ENCODE results near the gene PBX4. TPM values are rescaled to one million over a fixed set of nuclear protein-coding genes. Genes with fewer than 3 reads are reported as not detected.

Gene PBX4
- total RNA-seq, 2 donors from 2014 or later, result 28.3 to 56.8 TPM

GRCh38 chr19:19540064-19540714 is 78.3 kb downstream of the PBX4 start:
- Mint-ChIP-seq H3K27ac (no peak overlapping the region), H3K4me1 (ENCODE audit: low read depth) (peaks cover 25% of the 10 kb centered on the region), H3K27me3 (ENCODE audit: low read depth) (peaks cover 20% of the 10 kb centered on the region), H3K36me3 (ENCODE audit: insufficient read depth in 2 of 2) (peaks cover 0 to 1% of the 10 kb centered on the region in 2 donors), H3K4me3 (peak overlapping the region; percentile 70 to 85), H3K9me3 (no peaks in the 10 kb centered on the region)
- DNase-seq (peak; percentile 77 to 80), ATAC-seq (replicated peaks in 1 of 2) (peak; percentile 47 to 49)

- Mint-ChIP-seq H3K9me3 (no peaks in the 10 kb centered on the region), H3K4me3 (peak overlapping the region in 1 of 2 donors; percentile 49), H3K27me3 (ENCODE audit: low read depth) (peaks cover 20% of the 10 kb centered on the region), H3K4me1 (ENCODE audit: low read depth) (peaks cover 25% of the 10 kb centered on the region), H3K36me3 (ENCODE audit: insufficient read depth in 2 of 2) (peaks cover 0 to 1% of the 10 kb centered on the region in 2 donors), H3K27ac (no peak overlapping the region)
- DNase-seq, result no peak
- no peak for ATAC-seq (replicated peaks in 1 of 2)
These were observed 78.8 kb downstream of the PBX4 start for GRCh38 chr19:19539698-19540063.

DNA sequence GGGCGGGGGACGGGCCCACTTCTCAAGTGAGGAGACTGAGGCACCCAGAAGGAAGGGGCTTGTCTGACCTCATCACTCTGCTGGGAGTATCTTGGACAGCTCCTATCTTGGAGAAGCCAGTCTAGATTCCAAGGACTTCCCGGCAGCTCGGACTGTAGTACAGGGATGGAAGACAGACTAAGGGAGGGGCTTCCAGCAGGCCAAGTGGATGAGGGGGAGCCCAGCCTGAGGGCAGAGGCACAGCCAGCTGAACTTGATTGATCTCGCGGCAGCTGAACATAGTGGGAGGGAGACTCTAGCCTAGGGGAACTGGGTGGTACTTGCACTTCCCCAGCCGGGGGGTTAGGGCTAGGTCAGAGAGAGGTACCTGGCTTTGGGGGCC is 79.7 kb downstream of the PBX4 start:
- ATAC-seq (replicated peaks in 1 of 2) (no peak), DNase-seq (no peak)
- Mint-ChIP-seq H3K27me3 (ENCODE audit: low read depth) (peaks cover 20% of the 10 kb centered on the region), H3K4me1 (ENCODE audit: low read depth) (peaks cover 25% of the 10 kb centered on the region), H3K27ac (no peak overlapping the region), H3K4me3 (peak overlapping the region; percentile 65 to 67), H3K9me3 (no peaks in the 10 kb centered on the region), H3K36me3 (ENCODE audit: insufficient read depth in 2 of 2) (peaks cover 0 to 1% of the 10 kb centered on the region in 2 donors)

DNA sequence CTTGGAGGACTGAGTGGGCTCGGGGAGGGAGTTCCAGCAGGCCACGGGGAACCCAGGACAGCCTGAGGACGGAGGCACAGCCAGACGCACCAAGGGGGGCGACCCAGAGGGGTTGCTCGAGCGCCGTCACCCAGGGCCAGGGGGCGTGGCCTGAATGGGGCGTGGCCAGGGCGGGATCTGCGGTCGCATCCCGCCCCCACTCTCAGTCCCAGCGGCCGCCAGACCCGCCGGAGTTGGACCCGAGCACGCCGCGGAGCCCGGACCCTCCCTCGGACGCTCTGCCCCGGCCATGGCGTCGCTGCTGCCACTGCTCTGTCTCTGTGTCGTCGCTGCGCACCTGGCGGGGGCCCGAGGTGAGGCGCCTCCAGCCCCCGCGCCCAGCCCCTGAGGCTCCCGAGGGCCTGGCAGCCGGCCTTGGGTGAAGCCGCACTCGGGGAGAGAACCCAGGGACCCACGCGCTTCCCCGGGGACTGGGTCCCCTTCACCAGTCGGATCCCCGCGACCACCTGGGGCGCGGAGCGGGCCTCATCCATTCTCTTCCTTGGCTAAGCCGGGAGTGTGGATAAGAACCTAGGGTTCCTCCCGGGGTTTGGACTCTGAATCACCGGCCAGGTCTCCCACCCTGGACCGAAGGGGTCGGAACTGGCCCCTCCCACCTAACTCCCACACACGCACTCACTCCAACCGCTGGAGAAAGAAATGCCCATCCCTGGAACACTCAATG is 80.3 kb downstream of the PBX4 start, which contains the start of gene CILP2:
Gene CILP2, plus strand, starts transcription at position 205 of the 724 bp plus-strand sequence. Its CDS starts 85 bp downstream, at position 290.
- Mint-ChIP-seq H3K36me3 (ENCODE audit: insufficient read depth in 2 of 2) (peaks cover 0 to 1% of the 10 kb centered on the region in 2 donors), H3K27ac (no peak within 1 kb of the TSS), H3K4me1 (ENCODE audit: low read depth) (peaks cover 25% of the 10 kb centered on the region), H3K4me3 (peak within 1 kb of the TSS; percentile 67 to 78), H3K27me3 (ENCODE audit: low read depth) (peaks cover 20% of the 10 kb centered on the region), H3K9me3 (no peaks in the 10 kb centered on the region)
- ATAC-seq (replicated peaks in 1 of 2) (peak; percentile 5 to 10), DNase-seq (peak; percentile 41 to 55)

DNA sequence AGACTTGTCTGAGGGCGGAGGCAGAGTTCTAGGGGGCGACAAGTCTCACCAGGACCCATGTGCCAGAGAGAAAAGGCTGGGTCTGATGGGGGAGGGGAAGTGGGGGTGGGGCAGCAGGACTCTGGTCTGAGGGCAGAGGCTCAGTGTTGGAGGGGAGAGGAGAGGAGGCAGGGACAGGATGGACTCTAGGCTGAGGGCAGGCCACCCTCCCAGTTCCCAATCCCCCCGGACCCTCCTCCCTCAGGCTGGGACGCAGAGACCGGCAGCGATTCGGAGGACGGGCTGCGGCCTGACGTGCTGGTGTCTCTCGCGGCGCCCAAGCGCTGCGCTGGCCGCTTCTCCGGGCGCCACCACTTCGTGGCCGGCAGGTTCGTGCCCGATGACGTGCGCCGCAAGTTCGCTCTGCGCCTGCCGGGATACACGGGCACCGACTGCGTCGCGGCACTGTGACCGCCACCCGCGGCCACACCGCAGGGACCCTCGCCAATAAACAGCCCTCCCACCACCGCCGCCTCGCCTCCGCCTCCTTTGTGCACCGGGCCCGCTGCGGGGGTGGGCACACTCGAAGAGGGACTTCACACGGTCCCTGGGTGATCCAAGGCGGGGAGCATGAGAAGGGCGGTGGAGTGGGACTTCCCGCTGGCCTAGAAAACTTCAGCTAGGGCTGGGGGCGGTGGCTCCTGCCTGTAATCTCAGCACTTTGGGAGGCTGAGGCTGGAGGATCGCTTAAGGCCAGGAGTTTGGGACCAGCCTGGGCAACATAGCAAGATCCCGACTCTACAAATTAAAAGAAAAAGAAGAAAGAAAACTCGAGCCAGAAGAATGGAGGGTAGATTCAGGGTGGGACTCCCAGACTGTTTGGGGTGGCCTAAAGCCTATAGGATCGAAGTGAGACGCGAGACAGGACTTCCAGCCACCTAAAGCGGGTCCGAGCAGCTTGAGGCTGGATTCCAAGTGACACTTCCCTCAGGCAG is 81.1 kb downstream of the PBX4 start:
- H3K4me1 Mint-ChIP-seq (ENCODE audit: low read depth), result peaks cover 26% of the 10 kb centered on the region
- peaks cover 20% of the 10 kb centered on the region for H3K27me3 Mint-ChIP-seq (ENCODE audit: low read depth)
- H3K9me3 Mint-ChIP-seq, result no peaks in the 10 kb centered on the region
- no peak overlapping the region for H3K27ac Mint-ChIP-seq
- DNase-seq (no peak), ATAC-seq (replicated peaks in 1 of 2) (no peak)
- peaks cover 0 to 1% of the 10 kb centered on the region in 2 donors for H3K36me3 Mint-ChIP-seq (ENCODE audit: insufficient read depth in 2 of 2)
- H3K4me3 Mint-ChIP-seq, result peak overlapping the region; percentile 64 to 78

DNA sequence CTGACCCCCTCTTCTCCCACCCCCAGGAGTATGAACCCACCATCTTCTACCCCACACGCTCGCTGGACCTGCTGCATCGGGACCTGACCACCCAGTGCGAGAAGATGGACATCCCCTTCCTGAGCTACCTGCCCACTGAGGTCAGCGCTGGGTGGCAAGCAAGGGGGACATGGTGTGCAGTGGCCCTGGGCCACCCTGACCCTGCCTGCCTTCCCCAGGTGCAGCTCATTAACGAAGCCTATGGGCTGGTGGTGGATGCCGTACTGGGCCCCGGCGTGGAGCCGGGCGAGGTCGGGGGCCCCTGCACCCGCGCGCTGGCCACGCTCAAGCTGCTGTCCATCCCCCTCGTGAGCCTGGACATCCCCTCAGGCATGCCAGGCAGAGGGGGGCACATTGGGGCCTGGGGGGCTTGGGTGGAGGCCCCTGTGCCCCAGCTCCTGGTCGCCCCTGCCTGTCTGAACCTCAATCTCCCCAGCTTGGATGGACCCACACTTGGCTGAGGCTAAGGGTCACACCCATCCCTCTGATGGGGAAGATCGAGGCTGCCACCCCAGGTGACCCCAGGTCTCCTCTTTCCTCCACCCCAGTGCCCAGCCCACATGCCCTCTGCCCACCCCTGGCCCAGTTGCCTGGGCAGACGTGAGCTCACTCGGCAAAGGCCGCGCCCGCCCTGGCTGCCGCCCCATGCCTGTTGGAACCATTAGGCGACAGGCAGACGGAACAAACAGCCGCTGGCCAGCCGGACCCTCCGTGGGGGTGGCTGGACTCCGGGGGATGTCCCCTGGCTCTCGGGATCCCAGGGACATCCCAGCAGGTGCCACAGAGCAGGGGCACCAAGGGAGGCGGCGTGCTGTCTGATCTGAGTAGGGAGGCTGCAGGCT is 82.9 kb downstream of the PBX4 start:
- H3K27me3 Mint-ChIP-seq (ENCODE audit: low read depth), result peaks cover 20% of the 10 kb centered on the region
- H3K4me1 Mint-ChIP-seq (ENCODE audit: low read depth), result peaks cover 23% of the 10 kb centered on the region
- H3K27ac Mint-ChIP-seq, result no peak overlapping the region
- no peak overlapping the region for H3K4me3 Mint-ChIP-seq
- DNase-seq (no peak), ATAC-seq (replicated peaks in 1 of 2) (no peak)
- no peaks in the 10 kb centered on the region for H3K9me3 Mint-ChIP-seq
- peaks cover 0 to 5% of the 10 kb centered on the region in 2 donors for H3K36me3 Mint-ChIP-seq (ENCODE audit: insufficient read depth in 2 of 2)

- H3K9me3 Mint-ChIP-seq, result no peaks in the 10 kb centered on the region
- H3K4me1 Mint-ChIP-seq (ENCODE audit: low read depth), result peaks cover 22% of the 10 kb centered on the region
- peaks cover 20% of the 10 kb centered on the region for H3K27me3 Mint-ChIP-seq (ENCODE audit: low read depth)
- H3K4me3 Mint-ChIP-seq, result no peak overlapping the region
- no peak overlapping the region for H3K27ac Mint-ChIP-seq
- H3K36me3 Mint-ChIP-seq (ENCODE audit: insufficient read depth in 2 of 2), result peaks cover 0 to 5% of the 10 kb centered on the region in 2 donors
- ATAC-seq (replicated peaks in 1 of 2), result no peak
- no peak for DNase-seq
These were observed 83.8 kb downstream of the PBX4 start for GRCh38 chr19:19534556-19535265.

DNA sequence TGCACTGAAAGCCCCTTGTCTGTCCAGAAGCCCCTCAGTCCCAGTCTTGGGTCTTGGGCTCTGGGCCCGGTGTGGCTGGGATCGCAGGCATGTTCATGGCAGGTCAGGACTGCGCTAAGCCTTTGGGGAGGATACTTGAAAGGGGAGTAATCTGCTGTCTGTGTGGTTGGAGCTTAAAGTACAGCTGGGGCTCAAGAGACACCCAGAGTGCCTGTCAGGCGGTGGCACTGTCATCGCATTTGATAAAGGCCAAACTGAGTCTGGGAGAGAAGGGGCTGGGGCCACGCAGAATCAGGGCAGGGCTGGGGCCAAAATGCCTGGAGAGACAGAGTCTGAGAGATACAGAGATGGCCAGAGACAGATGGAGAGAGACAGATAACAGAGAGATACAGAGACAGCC is 84.6 kb downstream of the PBX4 start:
- Mint-ChIP-seq H3K27me3 (ENCODE audit: low read depth) (peaks cover 11% of the 10 kb centered on the region), H3K4me1 (ENCODE audit: low read depth) (peaks cover 16% of the 10 kb centered on the region), H3K9me3 (no peaks in the 10 kb centered on the region), H3K4me3 (no peak overlapping the region), H3K36me3 (ENCODE audit: insufficient read depth in 2 of 2) (peaks cover 0 to 5% of the 10 kb centered on the region in 2 donors), H3K27ac (no peak overlapping the region)
- ATAC-seq (replicated peaks in 1 of 2) (no peak), DNase-seq (no peak)

DNA sequence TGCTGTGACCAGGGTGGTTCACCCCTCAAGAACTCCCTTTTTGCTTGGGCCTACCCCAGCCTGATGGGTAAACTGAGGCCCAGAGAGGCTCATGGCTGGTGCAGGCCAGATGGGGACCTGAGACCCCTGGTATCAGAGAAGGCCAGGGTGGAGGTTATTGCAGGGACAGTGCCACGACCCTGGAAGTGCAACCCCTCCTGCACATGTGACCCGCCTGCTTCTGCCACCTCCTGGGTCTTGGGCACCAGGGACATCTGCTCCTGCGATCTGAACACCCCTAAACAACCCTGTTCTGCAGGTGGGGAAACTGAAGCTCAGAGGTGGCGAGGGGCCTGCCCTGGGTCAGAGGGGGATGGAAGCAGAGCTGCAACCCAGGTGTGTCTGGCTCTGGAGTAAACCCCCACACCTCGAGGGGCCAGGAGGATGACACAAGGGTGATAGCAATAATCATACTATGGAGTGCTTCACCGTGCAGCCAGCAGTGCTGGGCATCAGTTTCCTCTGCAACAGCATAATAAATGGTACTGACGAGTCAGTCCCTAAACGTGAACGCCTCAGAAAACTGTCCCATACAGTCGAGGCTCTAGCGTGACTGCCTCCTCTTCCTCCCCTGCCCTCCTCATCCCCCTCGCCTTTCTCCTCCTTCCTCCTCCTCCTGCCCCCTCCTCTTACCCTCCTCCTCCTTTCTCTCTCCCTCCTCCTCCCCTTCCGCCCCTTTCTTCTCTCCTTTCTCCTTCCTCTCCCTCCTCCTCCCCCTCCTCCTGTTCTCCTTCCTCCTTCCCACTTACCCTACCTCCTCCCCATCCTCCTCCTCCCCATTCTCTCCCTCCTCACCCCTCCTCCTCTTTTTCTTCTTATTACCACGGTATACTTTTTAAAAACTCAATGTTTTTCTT is 85.4 kb downstream of the PBX4 start:
- H3K4me3 Mint-ChIP-seq, result no peak overlapping the region
- peaks cover 6% of the 10 kb centered on the region for H3K27me3 Mint-ChIP-seq (ENCODE audit: low read depth)
- ATAC-seq (replicated peaks in 1 of 2) (peak in 1 of 2 donors; percentile 9), DNase-seq (no peak)
- H3K27ac Mint-ChIP-seq, result no peak overlapping the region
- no peaks in the 10 kb centered on the region for H3K9me3 Mint-ChIP-seq
- peaks cover 0 to 4% of the 10 kb centered on the region in 2 donors for H3K36me3 Mint-ChIP-seq (ENCODE audit: insufficient read depth in 2 of 2)
- peaks cover 11% of the 10 kb centered on the region for H3K4me1 Mint-ChIP-seq (ENCODE audit: low read depth)

DNA sequence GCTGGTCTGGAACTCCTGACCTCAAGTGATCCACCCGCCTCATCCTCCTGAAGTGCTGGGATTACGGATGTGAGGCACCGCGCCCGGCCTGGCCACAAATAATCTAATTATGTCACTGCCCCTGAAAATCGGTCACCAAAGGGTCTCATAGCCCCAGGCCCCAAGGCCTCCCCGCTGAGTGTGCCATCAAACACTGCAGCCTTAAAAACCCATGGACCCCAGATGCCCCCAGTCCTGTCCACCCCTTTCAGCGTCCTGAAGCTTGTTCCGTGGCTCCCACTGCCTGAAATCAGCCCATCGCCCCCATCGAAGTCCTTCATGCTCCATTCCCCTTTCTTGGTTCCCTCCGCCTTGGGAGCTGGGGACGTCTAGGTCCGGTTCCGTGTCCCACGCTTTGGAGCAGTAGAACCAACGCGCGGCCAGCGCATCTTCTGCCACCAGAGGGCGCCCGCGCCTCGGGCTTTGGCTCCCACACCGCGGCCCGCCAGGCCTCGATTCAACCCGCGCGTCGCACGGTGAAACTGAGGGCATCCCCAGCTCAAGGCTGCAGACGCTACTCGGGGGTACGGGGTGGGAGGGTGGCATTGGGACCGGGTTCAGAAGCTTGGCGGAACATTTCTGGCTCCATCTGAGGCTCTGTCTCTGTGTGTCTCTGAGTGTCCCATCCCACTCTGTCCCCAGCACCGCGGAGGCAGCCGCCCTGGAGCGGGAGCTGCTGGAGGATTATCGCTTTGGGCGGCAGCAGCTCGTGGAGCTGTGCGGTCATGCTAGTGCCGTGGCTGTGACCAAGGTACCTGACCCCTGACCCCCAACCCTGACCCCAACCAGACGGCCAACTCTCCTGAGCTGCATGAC is 86.3 kb downstream of the PBX4 start:
- peaks cover 6% of the 10 kb centered on the region for H3K27me3 Mint-ChIP-seq (ENCODE audit: low read depth)
- H3K9me3 Mint-ChIP-seq, result no peaks in the 10 kb centered on the region
- DNase-seq (peak; percentile 87 to 93), ATAC-seq (replicated peaks in 1 of 2) (peak; percentile 80 to 88)
- peak overlapping the region; percentile 38 for H3K27ac Mint-ChIP-seq
- peaks cover 0 to 4% of the 10 kb centered on the region in 2 donors for H3K36me3 Mint-ChIP-seq (ENCODE audit: insufficient read depth in 2 of 2)
- H3K4me3 Mint-ChIP-seq, result no peak overlapping the region
- H3K4me1 Mint-ChIP-seq (ENCODE audit: low read depth), result peaks cover 11% of the 10 kb centered on the region
